ENCODE measurements around the gene DGKG.

Gene DGKG

DNA sequence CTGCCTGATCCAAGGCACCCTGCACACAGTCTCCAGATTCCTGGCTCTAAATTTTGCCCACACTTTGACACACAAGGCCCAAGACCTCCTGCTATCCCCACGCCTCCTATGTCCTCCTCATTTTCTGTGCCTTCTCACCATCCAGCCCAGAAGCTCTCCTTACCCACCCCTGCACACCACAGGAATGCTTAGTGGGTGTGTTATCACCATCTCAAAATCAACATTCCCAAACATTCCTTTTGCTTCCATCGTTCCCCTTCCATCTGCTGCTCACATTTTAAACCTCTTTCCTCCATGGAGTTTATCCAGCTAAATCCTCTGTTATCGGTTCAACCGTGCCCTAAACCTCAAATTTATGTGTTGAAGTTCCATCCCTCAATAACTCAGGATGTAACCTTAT is 43.9 kb downstream of the DGKG start:
- peak; percentile 75 for DNase-seq (ENCODE audit: low read depth)

DNA sequence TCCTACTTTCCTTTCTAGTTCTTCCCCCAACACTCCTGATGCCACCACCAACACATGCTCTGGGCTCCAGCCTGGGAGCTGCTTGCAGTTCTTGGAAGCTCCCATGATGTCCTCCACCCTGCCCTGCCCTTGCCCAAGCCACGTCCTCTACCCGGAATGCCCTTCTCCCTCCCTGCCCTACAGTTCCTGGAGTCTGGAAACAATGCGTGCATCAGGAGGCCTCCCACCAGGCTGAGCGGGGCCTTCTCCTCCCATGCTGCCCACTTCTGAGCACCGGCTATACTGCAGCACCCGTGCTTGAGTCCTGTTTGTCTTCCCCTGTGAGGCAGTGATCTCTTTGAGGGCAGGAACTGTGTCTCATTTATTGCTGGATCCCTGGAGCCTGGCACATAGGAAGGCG is 44.6 kb downstream of the DGKG start:
- DNase-seq (ENCODE audit: low read depth) = no peak

DNA sequence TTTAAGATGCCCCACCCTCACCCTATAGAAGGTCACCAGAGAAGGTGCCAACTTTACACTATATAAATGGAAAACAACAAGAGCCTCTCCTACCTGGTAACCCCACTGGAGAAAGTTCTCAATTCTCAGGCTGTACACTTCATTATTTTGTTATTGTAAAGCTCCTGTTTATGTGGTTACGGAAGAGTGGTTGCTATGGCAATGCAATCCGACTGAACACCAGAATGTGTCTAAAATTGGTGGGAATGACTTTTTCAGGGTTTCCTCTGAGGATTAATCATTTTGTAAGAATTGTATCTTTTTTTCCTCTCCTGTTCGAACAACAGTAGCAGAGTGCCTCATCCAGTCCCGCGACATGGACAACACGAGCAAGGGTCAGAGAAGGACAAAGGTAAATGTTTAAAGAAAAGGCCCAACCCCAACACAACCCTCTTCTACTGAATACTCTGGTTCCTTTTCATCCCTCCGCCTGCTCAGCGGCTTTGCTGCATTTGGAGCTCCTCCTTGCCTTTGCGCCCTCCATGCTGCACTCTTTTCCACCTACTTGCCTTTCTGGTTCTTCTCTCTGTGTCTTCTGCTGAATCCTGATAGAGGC is 45.3 kb downstream of the DGKG start:
- DNase-seq (ENCODE audit: low read depth) = peak; percentile 5

DNA sequence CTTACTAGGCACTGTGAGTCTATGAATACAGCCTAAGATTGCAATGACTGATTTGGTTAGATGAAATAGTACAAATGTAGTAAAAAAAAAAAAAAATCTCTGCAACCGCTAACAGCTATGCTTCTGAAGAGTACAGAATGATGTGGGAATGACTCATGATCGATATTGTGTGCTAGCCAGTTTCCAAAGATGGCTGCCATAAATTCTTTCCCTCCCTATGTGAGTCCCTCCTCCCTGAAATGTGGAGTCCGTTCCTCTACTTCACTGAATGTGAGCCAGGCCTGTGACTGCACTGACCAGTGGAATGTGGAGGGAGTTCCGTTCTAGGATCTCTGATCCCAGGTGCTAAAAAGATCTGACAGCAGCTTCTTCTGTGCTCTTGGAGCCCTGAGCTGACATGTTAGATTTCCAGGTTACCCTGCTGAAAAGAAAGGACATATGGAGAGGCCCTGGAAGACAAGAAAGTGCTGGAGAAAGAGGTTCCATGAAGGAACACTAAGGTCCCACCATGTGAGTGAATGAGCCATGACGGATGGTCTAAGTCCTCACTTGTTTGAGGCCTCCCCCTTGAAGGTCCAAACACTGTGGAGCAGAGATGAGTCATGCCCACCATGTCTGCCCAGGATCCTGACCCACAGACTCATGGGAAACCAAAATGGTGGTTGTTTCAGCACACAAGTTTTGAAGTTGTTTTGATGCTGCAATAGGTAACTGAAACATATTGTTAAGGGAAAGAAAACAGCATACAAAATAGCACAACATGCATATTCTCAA is 46.3 kb downstream of the DGKG start:
- DNase-seq (ENCODE audit: low read depth) = peak; percentile 68

DNA sequence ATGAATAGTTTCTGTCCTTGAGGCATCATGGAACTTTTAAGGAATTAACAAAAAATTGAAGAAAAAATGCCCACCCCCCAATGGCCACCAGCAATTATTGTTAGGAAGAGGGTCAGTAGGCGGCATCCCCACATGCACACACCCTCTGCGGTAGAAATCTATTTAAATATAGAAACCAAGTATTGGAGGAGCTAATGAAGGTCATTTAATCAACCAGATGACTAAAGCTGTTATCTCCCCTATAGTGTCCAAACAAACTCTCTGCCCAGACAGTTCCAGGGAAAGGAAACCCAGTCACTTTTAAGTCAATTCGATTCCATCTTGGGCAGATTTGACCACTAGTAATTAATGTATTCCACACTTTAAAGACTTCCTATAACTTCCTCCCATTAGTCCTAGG is 47.1 kb downstream of the DGKG start:
- no peak for DNase-seq (ENCODE audit: low read depth)

DNA sequence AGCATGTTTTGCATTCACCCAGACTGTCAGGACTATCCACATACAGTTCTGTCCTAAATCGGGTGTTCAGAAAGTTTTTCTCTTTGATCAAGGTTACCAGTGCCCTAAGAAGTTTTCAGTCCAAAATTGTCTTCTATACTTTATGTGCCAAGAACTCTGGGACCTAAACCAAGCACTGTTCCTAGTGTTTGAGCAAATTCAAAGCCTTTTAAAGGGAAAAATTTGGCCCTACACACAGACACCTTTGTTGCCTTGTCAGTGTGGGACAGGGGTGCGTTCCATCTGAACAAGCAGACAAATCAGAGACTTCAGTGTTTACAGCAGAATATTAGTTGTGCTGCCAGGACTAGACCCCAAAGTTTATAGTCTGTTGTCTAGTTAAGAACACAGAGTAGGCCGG is 50.6 kb downstream of the DGKG start:
- no peak for DNase-seq (ENCODE audit: low read depth)

DNA sequence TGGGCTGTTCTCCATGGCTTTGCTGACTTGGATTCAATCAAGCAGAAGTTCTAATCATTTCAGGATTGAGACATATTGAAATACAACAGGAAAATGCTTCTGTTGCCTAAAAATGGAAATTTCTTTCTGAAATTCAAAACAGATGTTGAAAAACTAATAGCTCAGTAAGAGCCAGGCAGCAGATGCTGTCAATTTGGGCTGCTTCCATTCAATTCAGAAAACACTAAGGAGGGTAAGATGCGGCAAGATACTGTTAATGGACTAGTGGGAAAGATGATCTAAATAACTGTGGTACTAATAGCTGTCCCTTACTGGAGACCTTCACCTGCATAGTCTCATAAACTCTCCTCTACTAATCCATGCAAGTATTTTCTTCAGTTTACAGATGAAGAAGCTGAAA is 53.5 kb downstream of the DGKG start:
- no peak for DNase-seq (ENCODE audit: low read depth)

DNA sequence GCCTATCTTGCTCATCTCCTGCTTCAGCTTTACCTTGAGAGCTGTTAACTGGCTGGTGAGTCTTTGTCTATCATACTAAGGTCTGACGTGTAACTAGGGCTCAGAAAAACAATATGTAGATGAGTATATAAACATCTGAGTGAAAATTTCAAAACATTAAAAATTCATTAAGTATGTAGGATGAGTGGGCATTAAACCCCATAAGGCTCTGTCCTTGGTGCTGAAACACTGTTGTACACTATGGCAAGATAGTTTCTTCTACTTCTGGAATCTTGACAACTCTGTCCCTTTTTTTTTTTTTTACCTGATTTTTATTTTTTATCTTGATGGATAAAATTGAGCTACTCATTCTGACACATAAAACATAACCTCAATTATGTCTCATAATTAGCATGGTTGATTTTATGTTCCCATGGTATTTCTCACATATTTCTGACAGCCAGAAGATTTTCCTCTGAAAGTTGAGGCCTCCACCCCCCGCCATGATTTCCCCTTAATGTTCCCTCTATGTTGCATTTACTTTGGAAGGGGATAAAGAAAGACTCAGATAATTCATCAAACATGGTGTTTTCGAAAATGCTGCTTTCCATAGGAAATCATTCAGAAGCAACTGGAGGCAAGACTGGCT is 54.3 kb downstream of the DGKG start:
- DNase-seq (ENCODE audit: low read depth) = peak; percentile 61

DNA sequence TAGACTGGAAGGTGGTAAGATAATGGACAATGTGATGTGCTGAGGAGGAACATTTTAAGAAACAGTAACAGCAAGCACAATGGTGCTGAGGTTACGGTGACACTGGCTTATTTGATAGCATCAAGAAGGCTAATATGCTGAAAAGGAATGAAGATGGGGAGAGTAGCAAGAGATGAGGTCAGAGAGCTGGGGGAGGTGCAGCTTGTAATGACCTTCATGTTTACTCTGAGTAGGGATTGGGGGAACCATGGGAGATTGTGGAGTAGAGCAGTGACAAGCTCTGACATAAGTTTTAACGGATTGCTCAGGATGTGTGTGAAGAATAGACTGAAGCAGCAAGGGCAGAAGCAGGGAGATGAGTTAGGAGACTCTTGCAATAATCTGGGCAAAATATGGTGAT is 56.7 kb downstream of the DGKG start:
- no peak for DNase-seq (ENCODE audit: low read depth)

DNA sequence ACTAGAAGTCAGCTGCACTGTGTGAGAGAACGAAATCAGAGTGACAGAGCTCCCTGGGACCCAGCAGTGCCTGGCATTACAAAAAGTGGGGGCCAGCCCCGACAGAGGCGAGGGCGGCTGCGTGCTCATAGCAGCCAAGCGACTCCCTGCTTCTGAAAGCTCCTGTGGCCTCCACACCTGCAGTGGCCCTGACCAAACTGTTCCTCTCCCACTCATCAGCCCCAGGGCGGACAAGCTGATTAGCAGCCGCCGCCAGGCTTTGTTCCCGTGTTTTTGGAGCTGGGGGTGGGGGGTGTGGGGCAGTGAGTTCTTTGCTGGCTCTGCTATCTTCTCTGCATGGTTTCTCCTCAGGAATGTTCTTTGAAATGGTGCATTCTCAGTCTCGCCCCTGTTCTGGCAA is 58.1 kb downstream of the DGKG start:
- no peak for DNase-seq (ENCODE audit: low read depth)

DNA sequence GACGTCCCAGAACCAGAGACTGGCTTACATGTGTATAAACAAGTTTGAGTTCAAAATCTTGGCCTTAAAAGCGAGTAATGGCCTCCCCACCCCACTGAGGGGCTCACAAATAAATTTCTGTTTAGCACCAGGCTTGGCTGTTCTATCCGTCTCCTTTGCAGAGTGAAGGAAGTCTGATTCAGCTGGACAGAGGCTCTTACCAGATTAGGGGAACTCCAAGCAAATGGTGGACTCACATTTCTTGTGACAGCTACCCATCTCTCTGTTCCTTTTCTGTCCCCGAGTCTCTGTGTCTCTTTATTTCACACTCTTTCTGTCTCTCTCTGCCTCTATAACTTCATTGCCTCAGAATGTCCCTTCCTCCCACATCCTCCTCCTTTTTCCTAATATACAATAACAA is 62.7 kb downstream of the DGKG start:
- no peak for DNase-seq (ENCODE audit: low read depth)

DNA sequence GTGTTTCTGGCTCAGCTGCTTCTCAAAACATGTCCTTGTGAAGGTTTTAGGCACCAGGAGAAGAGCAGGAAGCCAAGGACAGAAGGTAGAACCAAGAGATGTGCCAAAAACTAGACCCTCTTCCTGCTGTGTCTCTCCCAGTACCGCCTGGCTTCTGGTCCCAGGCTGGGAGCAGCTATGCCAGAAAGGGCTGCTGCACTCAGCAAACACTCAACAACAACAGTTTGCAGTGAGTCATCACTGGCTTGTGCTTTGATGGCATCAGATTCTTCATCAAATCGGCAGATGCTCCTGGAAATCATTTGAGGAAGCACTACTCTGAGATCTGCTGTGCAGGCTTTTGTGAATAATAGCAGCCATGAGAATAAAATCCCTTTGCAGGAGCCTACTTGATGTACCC is 63.2 kb downstream of the DGKG start:
- no peak for DNase-seq (ENCODE audit: low read depth)

DNA sequence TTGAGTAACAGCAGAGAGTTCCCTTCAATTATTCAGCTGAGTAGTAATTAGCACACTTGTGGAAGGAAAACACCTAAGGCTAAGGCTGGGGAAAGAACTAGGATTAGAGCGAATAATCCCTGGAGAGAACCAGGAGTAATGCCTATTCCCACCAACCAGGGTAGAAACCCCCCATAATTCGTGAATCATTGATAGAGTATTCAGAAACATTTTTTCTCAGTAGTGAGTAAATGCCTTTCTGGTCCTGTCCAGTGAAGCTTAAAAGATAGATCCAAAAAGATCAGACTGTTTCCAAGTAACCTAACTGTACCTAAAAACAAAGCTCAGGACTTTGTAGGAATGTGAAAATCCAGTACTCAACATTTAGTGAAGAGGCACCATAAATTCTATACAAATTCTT is 71.2 kb downstream of the DGKG start:
- peak; percentile 42 for DNase-seq (ENCODE audit: low read depth)

DNA sequence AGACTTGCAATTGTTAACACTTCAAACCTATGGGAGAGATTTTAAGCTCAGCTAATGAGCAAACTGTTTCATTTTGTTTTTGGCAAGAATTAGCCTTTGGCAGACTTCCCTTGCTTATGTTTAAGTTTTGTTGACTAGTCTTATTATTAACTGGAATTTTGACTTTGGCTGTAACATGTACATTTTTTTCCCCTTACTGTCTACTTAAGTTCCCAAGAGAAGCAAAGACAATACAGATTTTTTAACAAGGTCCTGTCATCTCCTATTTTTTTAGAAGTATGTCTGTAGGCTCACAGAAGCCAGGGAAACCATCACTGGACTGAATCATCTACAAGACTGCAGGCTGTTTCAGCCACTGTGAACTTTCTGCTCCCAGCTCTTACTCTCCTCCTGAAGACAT is 74.3 kb downstream of the DGKG start:
- peak; percentile 97 for DNase-seq (ENCODE audit: low read depth)

DNA sequence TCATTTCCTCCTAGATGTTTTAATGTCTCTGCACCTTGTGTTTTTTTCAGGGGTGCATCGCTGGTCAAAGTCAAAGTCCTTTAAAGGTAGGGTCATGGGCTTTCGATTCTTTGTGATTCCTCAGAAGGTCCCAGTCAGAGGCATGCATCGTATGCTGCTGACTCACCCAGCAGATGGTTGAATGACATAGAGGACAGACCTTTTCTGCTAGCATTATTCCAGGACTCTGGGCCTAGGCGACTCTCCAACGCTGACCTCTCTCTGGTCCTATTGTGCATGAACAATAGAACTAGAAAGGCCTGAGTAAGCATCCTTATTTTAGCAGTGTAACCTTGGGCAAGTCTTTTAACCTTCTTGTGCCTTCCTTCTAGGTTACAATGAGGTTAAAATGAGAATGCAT is 75.9 kb downstream of the DGKG start:
- peak; percentile 67 for DNase-seq (ENCODE audit: low read depth)

DNA sequence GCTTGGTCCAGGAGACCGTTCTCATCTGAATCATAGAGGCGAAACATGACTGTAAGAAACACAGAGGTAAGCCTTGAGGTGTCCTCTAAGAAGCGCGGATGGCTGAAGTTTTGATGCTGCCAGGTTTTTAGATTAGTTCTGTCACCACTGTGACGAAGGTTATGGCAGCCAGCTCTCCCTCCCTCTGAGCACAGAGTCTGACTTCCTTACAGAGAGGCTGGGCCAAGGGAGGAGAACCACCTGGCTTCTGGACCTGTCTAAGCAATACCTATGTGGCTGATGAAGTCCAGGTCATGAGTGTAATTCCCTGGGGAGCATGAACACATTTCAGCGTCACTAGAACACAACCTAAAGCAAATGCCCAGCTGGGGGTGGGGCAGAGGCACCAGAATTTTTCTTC is 77.4 kb downstream of the DGKG start:
- DNase-seq (ENCODE audit: low read depth) = no peak

DNA sequence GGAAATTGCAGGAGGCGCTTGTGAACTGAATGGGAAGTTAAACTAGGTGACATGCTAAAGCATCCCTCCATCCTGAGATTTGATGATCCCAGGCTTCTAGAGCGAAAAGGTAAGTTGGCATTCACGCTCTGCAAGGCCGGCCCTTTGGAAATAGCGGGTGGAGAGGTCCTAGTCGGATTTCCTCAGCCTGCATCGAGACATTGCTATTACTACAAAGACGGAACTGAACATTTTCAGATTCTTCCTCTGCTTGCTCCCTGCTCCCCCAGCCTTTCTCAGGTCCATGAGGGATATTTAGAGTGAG is 77.7 kb downstream of the DGKG start:
- no peak for DNase-seq (ENCODE audit: low read depth)

DNA sequence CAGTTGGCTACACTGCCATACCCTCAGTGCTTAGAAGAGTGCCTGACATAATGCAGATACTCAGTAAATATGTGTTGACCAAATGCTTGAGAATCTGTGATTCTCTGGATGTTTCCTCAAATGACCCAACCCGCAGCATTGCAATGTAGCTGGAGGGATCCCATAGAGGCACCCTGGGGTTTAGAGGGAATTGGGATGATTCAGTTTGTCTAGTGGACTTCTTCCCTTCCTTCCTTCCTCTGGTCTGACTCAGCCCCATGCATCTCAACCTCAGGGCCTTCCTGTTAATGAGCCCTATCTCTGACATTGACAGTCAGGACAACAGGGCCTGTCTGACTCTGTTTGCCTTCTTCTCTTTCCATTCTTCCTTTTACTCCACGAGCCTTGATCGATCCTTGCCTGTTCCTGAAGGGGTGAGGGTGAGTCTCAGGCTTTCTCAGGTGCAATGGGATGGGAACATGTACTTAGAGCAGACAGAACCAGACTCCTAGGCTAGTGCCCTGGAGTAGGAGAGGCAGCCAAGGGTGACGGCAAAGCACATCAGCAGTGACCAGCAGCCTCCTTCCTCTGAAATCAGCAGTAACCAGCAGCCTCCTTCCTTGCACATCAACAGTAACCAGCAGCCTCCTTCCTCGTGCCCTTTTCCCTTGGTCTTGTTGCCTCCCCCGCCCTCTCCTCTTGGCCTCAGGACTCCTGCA is 78.2 kb downstream of the DGKG start:
- DNase-seq (ENCODE audit: low read depth) = peak; percentile 96

DNA sequence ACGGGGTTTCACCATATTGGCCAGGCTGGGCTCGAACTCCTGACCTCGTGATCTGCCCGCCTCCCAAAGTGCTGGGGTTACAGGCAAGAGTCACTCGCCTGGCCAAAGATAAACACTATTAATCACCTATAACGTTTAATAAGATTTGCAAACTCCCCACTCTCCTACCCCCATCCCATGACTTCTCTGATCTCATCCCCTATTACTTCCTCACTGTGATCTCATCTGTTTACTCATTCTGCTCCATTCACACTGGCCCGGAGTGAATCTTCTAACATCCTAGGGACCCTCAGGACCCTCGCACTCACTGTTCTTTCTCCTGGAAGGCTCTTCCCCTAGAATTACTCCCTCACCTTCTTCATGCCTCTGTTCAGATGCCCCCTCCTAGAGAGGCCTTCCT is 78.9 kb downstream of the DGKG start:
- DNase-seq (ENCODE audit: low read depth) = peak; percentile 27

DNA sequence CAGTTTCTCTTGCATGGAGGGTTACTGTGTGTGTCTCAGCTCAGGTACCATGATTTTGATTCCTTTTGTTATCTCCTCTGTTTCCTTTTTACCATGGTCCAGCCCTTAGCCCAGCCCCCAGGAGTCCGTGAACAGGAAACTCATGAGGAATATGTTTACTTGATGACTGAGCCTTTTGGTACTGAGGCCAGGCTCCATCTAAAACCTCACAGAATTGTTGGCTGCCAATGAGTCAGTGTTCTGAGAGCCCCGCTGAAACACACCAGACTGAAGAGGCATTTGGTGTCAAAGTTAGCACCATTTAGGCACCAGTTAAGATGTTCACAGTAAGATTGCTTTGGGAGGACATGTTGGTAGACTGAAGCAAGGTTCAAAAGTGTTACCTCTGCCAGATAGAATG is 80.9 kb downstream of the DGKG start:
- peak; percentile 91 for DNase-seq (ENCODE audit: low read depth)

DNA sequence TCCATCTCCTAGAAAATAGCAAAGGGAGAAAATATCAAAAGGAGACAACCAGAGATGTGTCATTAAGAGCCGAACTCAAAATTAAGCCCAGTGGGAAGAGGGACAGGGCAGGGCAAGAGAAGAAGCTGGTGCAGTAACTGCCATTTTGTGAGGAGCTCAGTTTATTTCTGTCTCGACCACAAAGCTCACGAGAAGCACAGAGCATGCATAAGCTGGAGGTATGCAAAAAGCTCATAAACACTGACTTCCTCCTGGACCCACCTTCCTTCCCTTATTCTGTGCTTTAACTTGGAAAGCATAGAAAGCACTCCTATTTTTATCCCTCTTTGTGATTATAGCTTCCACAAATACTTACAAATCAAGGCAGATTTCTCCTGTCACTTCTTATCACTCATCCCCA is 81.3 kb downstream of the DGKG start:
- DNase-seq (ENCODE audit: low read depth) = peak; percentile 28

DNA sequence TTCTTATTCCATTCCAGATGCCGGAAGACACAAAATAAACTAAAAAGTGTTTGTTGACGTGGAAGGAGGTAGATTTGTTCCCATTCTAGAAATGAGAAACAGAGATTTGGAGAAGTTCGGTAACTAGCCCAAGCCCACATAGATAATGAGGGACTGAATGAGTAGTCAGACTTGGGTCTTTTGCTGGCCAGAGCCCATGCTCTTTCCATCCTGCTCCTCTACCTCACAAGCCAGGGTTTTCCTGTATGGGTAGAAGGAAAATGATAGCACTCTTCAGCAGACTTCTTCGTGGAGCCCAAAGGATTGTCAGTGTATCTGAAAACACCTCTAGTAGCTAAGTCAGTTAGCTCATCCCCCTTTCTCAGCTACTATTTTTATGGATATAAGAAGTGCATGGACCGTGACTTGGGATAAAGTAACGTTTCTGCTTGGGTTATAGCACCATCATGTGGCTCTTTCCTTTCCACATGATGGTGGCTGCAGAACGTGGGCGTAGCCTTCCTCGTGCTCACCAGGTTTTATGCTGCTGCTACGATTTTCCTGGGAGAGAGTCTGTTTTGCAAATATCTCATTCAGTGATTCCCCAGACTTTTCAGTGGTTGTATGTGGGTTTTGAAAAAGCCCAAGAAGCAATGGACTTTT is 84.6 kb downstream of the DGKG start:
- DNase-seq (ENCODE audit: low read depth) = peak; percentile 75

DNA sequence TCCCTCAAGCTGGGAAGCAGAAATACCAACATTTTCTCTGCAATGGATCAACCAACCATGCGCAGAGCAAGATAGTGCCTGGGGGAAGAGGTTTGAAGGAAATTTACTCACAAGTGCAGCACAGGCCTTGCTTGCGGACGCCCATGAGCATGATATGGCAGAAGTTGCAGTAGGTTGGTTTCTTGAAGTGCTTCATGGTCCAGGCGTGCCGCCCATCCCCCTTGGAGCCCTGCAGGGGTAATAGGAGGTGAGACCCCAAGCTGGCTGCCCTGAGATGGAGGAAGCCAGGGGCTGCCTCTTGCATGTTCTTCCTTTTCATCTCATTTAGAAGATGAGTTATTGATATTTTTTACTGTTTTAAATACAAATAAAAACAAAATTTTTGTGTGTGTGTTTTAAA is 86.6 kb downstream of the DGKG start:
- DNase-seq (ENCODE audit: low read depth) = no peak

Data from EH (cell line).